NB4 (cell line): ENCODE data around the gene AS3MT.

ENCODE experiments used
- CTCF ChIP-seq: IDR thresholded peaks from one replicate; pipeline ENCODE4 v1.5.1; 2012; ENCODE audit warnings: low read depth, low read length
- MAX ChIP-seq: IDR thresholded peaks from 2 replicates; pipeline ENCODE4 v1.6.1; 2011; ENCODE audit warnings: low read depth, low read length
- MYC ChIP-seq: IDR thresholded peaks from 2 replicates; pipeline ENCODE4 v1.6.1; 2011; ENCODE audit warnings: low read depth, low read length
- POLR2A ChIP-seq: IDR thresholded peaks from 2 replicates; pipeline ENCODE4 v1.6.1; 2011; ENCODE audit warnings: mild to moderate bottlenecking; ENCODE audit not compliant: insufficient read length; ENCODE audit errors: extremely low read depth

GRCh38 chr10:102948786-102949185 is 79.5 kb downstream of the AS3MT start:
- TF ChIP-seq CTCF: no peak
- no peak for TF ChIP-seq MAX
- no peak for TF ChIP-seq POLR2A
- TF ChIP-seq MYC: no peak
